Measurements from ENCODE around the gene SENP1. TPM values are rescaled to one million over a fixed set of nuclear protein-coding genes. Genes with fewer than 3 reads are reported as not detected.

Gene SENP1
- total RNA-seq, 4 donors from 2014 or later: 14.3 to 19.4 (median 17.3) TPM

- no peak overlapping the region for H3K4me3 ChIP-seq (ENCODE audit: low read depth, poor library complexity, severe bottlenecking)
- 90 to 92% methylated on average over 12 of the region's 12 CpGs for WGBS, 2 donors
- TF ChIP-seq CTCF (IDR thresholded peaks at IDR 0.05): no peak
- TF ChIP-seq POLR2A (IDR thresholded peaks at IDR 0.05): no peak
- intact Hi-C loops (cut with DNase I; ENCODE audit: low total_unique reads): no loop called here
- DNase-seq (ENCODE audit: low spot score in 2 of 2): no peak
Measured at GRCh38 chr12:48084841-48085460, 20.9 kb downstream of the SENP1 start.

GRCh38 chr12:48084066-48084465 is 21.8 kb downstream of the SENP1 start:
- TF ChIP-seq CTCF (IDR thresholded peaks at IDR 0.05) (no peak), POLR2A (IDR thresholded peaks at IDR 0.05) (no peak)
- intact Hi-C loops (cut with DNase I; ENCODE audit: low total_unique reads): no loop called here
- WGBS, 2 donors: 64 to 72% methylated on average over 1 of the region's 1 CpG
- H3K4me3 ChIP-seq (ENCODE audit: low read depth, poor library complexity, severe bottlenecking): no peak overlapping the region
- DNase-seq (ENCODE audit: low spot score in 2 of 2): no peak

- 95 to 98% methylated on average over 3 of the region's 3 CpGs for WGBS, 2 donors
- no peak for DNase-seq (ENCODE audit: low spot score in 2 of 2)
- intact Hi-C loops (cut with DNase I; ENCODE audit: low total_unique reads): no loop called here
- TF ChIP-seq POLR2A (IDR thresholded peaks at IDR 0.05) (no peak), CTCF (IDR thresholded peaks at IDR 0.05) (no peak)
- no peak overlapping the region for H3K4me3 ChIP-seq (ENCODE audit: low read depth, poor library complexity, severe bottlenecking)
Measured at GRCh38 chr12:48080821-48081220, 25.1 kb downstream of the SENP1 start.

- no peak for DNase-seq (ENCODE audit: low spot score in 2 of 2)
- 93 to 95% methylated on average over 5 of the region's 5 CpGs for WGBS, 2 donors
- H3K4me3 ChIP-seq (ENCODE audit: low read depth, poor library complexity, severe bottlenecking): no peak overlapping the region
- intact Hi-C loops (cut with DNase I; ENCODE audit: low total_unique reads): no loop called here
- TF ChIP-seq CTCF (IDR thresholded peaks at IDR 0.05) (no peak), POLR2A (IDR thresholded peaks at IDR 0.05) (no peak)
Measured at GRCh38 chr12:48080285-48080684, 25.6 kb downstream of the SENP1 start.

- WGBS, 2 donors: 83 to 89% methylated on average over 5 of the region's 5 CpGs
- TF ChIP-seq POLR2A (IDR thresholded peaks at IDR 0.05) (no peak), CTCF (IDR thresholded peaks at IDR 0.05) (no peak)
- no peak for DNase-seq (ENCODE audit: low spot score in 2 of 2)
- H3K4me3 ChIP-seq (ENCODE audit: low read depth, poor library complexity, severe bottlenecking): no peak overlapping the region
- intact Hi-C loops (cut with DNase I; ENCODE audit: low total_unique reads): no loop called here
Measured at GRCh38 chr12:48078901-48079300, 27.0 kb downstream of the SENP1 start.

- TF ChIP-seq CTCF (IDR thresholded peaks at IDR 0.05) (no peak), POLR2A (IDR thresholded peaks at IDR 0.05) (no peak)
- no peak overlapping the region for H3K4me3 ChIP-seq (ENCODE audit: low read depth, poor library complexity, severe bottlenecking)
- no peak for DNase-seq (ENCODE audit: low spot score in 2 of 2)
- WGBS, 2 donors: 88 to 92% methylated on average over 2 of the region's 2 CpGs
- intact Hi-C loops (cut with DNase I; ENCODE audit: low total_unique reads): no loop called here
Measured at GRCh38 chr12:48077111-48077510, 28.8 kb downstream of the SENP1 start.
